Measurements from ENCODE around the gene SLC8A3.

Gene SLC8A3

GRCh38 chr14:70189456-70190077 lies 816 bp upstream of the SLC8A3 start:
- peak overlapping the region; percentile 93 for H3K4me3 ChIP-seq (ENCODE audit: low read depth, low read length)
- TF ChIP-seq CTCF (IDR thresholded peaks at IDR 0.05; ENCODE audit: borderline replicate concordance, insufficient read depth, low read depth, low read length): no peak

- TF ChIP-seq CTCF (IDR thresholded peaks at IDR 0.05; ENCODE audit: borderline replicate concordance, insufficient read depth, low read depth, low read length): no peak
- H3K4me3 ChIP-seq (ENCODE audit: low read depth, low read length): peak overlapping the region; percentile 93
These were observed 461 bp downstream of the SLC8A3 start for GRCh38 chr14:70188322-70188658.

- TF ChIP-seq CTCF (IDR thresholded peaks at IDR 0.05; ENCODE audit: borderline replicate concordance, insufficient read depth, low read depth, low read length): no peak
- peak overlapping the region; percentile 93 for H3K4me3 ChIP-seq (ENCODE audit: low read depth, low read length)
These were observed 1.8 kb downstream of the SLC8A3 start for GRCh38 chr14:70186900-70187451.

- no peak for TF ChIP-seq CTCF (IDR thresholded peaks at IDR 0.05; ENCODE audit: borderline replicate concordance, insufficient read depth, low read depth, low read length)
- H3K4me3 ChIP-seq (ENCODE audit: low read depth, low read length): no peak overlapping the region
These were observed 4.8 kb downstream of the SLC8A3 start for GRCh38 chr14:70183991-70184390.

- H3K4me3 ChIP-seq (ENCODE audit: low read depth, low read length): no peak overlapping the region
- no peak for TF ChIP-seq CTCF (IDR thresholded peaks at IDR 0.05; ENCODE audit: borderline replicate concordance, insufficient read depth, low read depth, low read length)
These were observed 7.5 kb downstream of the SLC8A3 start for GRCh38 chr14:70181276-70181675.

GRCh38 chr14:70180718-70181117 lies 8.0 kb downstream of the SLC8A3 start:
- no peak overlapping the region for H3K4me3 ChIP-seq (ENCODE audit: low read depth, low read length)
- TF ChIP-seq CTCF (IDR thresholded peaks at IDR 0.05; ENCODE audit: borderline replicate concordance, insufficient read depth, low read depth, low read length): no peak

GRCh38 chr14:70177081-70177800 lies 11.5 kb downstream of the SLC8A3 start:
- TF ChIP-seq CTCF (IDR thresholded peaks at IDR 0.05; ENCODE audit: borderline replicate concordance, insufficient read depth, low read depth, low read length): no peak
- no peak overlapping the region for H3K4me3 ChIP-seq (ENCODE audit: low read depth, low read length)

All from GM12875 (cell line).